ENCODE results near the gene GPHA2.
A peak's percentile ranks its signal among the peaks of the same experiment; 100 is the strongest.

GPHA2 gene

GRCh38 chr11:64909653-64910343 lies 25.9 kb downstream of the GPHA2 start:
- DNase-seq: no peak

GRCh38 chr11:64908766-64909165 lies 26.9 kb downstream of the GPHA2 start:
- DNase-seq: no peak

GRCh38 chr11:64906314-64906635 lies 29.4 kb downstream of the GPHA2 start:
- no peak for DNase-seq

GRCh38 chr11:64905516-64906313 lies 30.0 kb downstream of the GPHA2 start:
- no peak for DNase-seq

- DNase-seq: no peak
Observed at GRCh38 chr11:64903291-64903833, 32.3 kb downstream of the GPHA2 start.

GRCh38 chr11:64902102-64902900 lies 33.4 kb downstream of the GPHA2 start:
- DNase-seq: no peak

- no peak for DNase-seq
Observed at GRCh38 chr11:64900774-64901173, 34.9 kb downstream of the GPHA2 start.

GRCh38 chr11:64900263-64900678 lies 35.4 kb downstream of the GPHA2 start:
- DNase-seq: peak; percentile 67 to 85

GRCh38 chr11:64898541-64898940 lies 37.2 kb downstream of the GPHA2 start:
- no peak for DNase-seq

GRCh38 chr11:64898076-64898445 lies 37.6 kb downstream of the GPHA2 start:
- DNase-seq: no peak

GRCh38 chr11:64897381-64898075 lies 38.2 kb downstream of the GPHA2 start:
- DNase-seq: no peak

GRCh38 chr11:64896448-64897022 lies 39.2 kb downstream of the GPHA2 start:
- DNase-seq: no peak

- no peak for DNase-seq
Observed at GRCh38 chr11:64894812-64895452, 40.8 kb downstream of the GPHA2 start.

- peak; percentile 88 to 89 for DNase-seq
Observed at GRCh38 chr11:64894070-64894811, 41.5 kb downstream of the GPHA2 start.

- no peak for DNase-seq
Observed at GRCh38 chr11:64893194-64894069, 42.3 kb downstream of the GPHA2 start.

- no peak for DNase-seq
Observed at GRCh38 chr11:64892838-64893193, 42.9 kb downstream of the GPHA2 start.

GRCh38 chr11:64892411-64892831 lies 43.3 kb downstream of the GPHA2 start:
- DNase-seq: no peak

- DNase-seq: no peak
Observed at GRCh38 chr11:64891880-64892279, 43.8 kb downstream of the GPHA2 start.

- DNase-seq: no peak
Observed at GRCh38 chr11:64891215-64891848, 44.4 kb downstream of the GPHA2 start.

- no peak for DNase-seq
Observed at GRCh38 chr11:64890522-64890939, 45.2 kb downstream of the GPHA2 start.

All from CD4-positive, alpha-beta T cell treated with Interleukin-1 beta for 1 hour (primary cell).